K562 (cell line): ENCODE results near the gene VGLL2. TPM values are rescaled to one million over a fixed set of nuclear protein-coding genes. Genes with fewer than 3 reads are reported as not detected.

ENCODE experiments used
- ATAC-seq: fragments of 200-7000 bp; cut with Tn5 transposase; 3 replicates; pipeline ENCODE4 v1.9.1; 2020; ENCODE audit warnings: moderate library complexity
- BruUV-seq: library from RNA; stranded (reverse); fragments of 400-500 nt; replicated peaks from 2 replicates; lab custom pipeline; 2021; lab: Mats Ljungman, UMichigan
- CTCF ChIA-PET: fragments of 300-600 bp; formaldehyde crosslinking; extraction: SDS; loops from one replicate; lab custom pipeline; 2021; ENCODE audit warnings: low intra/inter-chr PET ratio; lab: Yijun Ruan, JAX
- POLR2A ChIA-PET: fragments of 300-600, 350-650 bp; sonication (Branson Sonifier 250); formaldehyde crosslinking; extraction: SDS; loops from one replicate; lab custom pipeline; 2021; ENCODE audit warnings: antibody characterized with exemption, inconsistent platforms; lab: Yijun Ruan, JAX
- DNase-seq, 4 experiments: peaks; one replicate each; pipeline versions ENCODE4 v3.0.0 to v3.0.0-alpha.2; 2011 to 2018; ENCODE audit warnings: low spot score in 3 of 4, mixed read lengths in 3 of 4; ENCODE audit errors: extremely low read depth in 1 of 4
- FAIRE-seq: peaks from 2 replicates; lab custom pipeline; 2011; peaks lifted over from hg19 to GRCh38; lab: Jason Lieb, UNC
- H2AFZ ChIP-seq: 2 replicates; pipeline ENCODE4 v1.6.0; 2011; ENCODE audit warnings: low read depth, low read length, control low read depth, inconsistent platforms
- H3K27ac ChIP-seq: fragments of 200-600 bp; 3 replicates; pipeline ENCODE4 v1.8.0; 2011; ENCODE audit warnings: low read depth, mild to moderate bottlenecking, control low read depth, inconsistent platforms, low read length, moderate library complexity, mixed read lengths; ENCODE audit errors: extremely low read depth
- H3K27me3 ChIP-seq, 2 experiments: fragments of 300-600 bp in 1 of 2; 2 replicates in 1 of 2; 3 replicates in 1 of 2; pipeline versions ENCODE4 v1.6.0 to v1.8.0; 2011; ENCODE audit warnings: inconsistent platforms in 2 of 2, low read length in 2 of 2, mild to moderate bottlenecking in 1 of 2, mixed read lengths in 1 of 2, moderate library complexity in 1 of 2; ENCODE audit not compliant: control insufficient read depth in 2 of 2, insufficient read depth in 2 of 2
- H3K36me3 ChIP-seq: fragments of 300-600 bp; 3 replicates; pipeline ENCODE4 v1.8.0; 2011; ENCODE audit warnings: mild to moderate bottlenecking, low read length, inconsistent platforms; ENCODE audit not compliant: control insufficient read depth, insufficient read depth
- H3K4me1 ChIP-seq, 2 experiments: fragments of 200-600 bp in 1 of 2; replicated peaks in 1 of 2; 2 replicates in 1 of 2; 3 replicates in 1 of 2; pipeline versions ENCODE4 v1.5.1 to v1.8.0; 2011; ENCODE audit warnings: inconsistent platforms in 2 of 2, low read length in 2 of 2, mild to moderate bottlenecking in 1 of 2, mixed read lengths in 1 of 2, moderate library complexity in 1 of 2; ENCODE audit not compliant: control insufficient read depth in 2 of 2, insufficient read depth in 2 of 2
- H3K4me2 ChIP-seq: 2 replicates; pipeline ENCODE4 v1.6.1; 2011; ENCODE audit warnings: low read length, control low read depth, inconsistent platforms, mixed read lengths; ENCODE audit not compliant: insufficient read depth
- H3K4me3 ChIP-seq: fragments of 200-600 bp; sonication (generic), shearing (Covaris generic); 2 replicates; pipeline ENCODE4 v1.5.1; 2016; ENCODE audit warnings: control low read depth, inconsistent platforms
- H3K79me2 ChIP-seq: fragments of 200-600 bp; 3 replicates; pipeline ENCODE4 v1.8.0; 2011; ENCODE audit warnings: low read length, inconsistent platforms; ENCODE audit not compliant: control insufficient read depth, insufficient read depth
- H3K9ac ChIP-seq, 2 experiments: 2 replicates each; pipeline versions ENCODE4 v1.6.0 to v1.6.1; 2011; ENCODE audit warnings: low read depth in 2 of 2, low read length in 2 of 2, control low read depth in 1 of 2, inconsistent platforms in 1 of 2, mild to moderate bottlenecking in 1 of 2, mixed read lengths in 1 of 2; ENCODE audit not compliant: insufficient read depth in 1 of 2
- H3K9me1 ChIP-seq: one replicate; pipeline ENCODE4 v1.6.0; 2011; ENCODE audit warnings: inconsistent platforms, mild to moderate bottlenecking, low read length, moderate library complexity; ENCODE audit not compliant: control insufficient read depth, insufficient read depth
- H3K9me3 ChIP-seq: replicated peaks from 2 replicates; pipeline ENCODE4 v1.5.1; 2011; ENCODE audit warnings: low read depth, low read length, inconsistent platforms; ENCODE audit not compliant: control insufficient read depth, insufficient read depth
- H4K20me1 ChIP-seq: replicated peaks from 2 replicates; pipeline ENCODE4 v1.6.1; 2011; ENCODE audit warnings: low read length, inconsistent platforms, mixed read lengths; ENCODE audit not compliant: control insufficient read depth, insufficient read depth
- CHAMP1 ChIP-seq: fragments of 450-650 bp; IDR thresholded peaks from 2 replicates; pipeline ENCODE4 v1.6.1; 2016; ENCODE audit warnings: mild to moderate bottlenecking
- ELF4 ChIP-seq: fragments of 450-650 bp; formaldehyde crosslinking; IDR thresholded peaks from 2 replicates; pipeline ENCODE4 v1.4.0; 2022; ENCODE audit warnings: missing genetic modification characterization
- KLF1 ChIP-seq: fragments of 450-650 bp; IDR thresholded peaks from 2 replicates; pipeline ENCODE4 v1.6.1; 2016; ENCODE audit warnings: missing genetic modification characterization, missing compliant biosample characterization
- ZNF239 ChIP-seq: fragments of 250-450 bp; sonication (Bioruptor Pico); IDR thresholded peaks from 2 replicates; pipeline ENCODE4 v1.4.0; 2020; ENCODE audit warnings: mild to moderate bottlenecking
- ZNF316 ChIP-seq: fragments of 450-650 bp; IDR thresholded peaks from 2 replicates; pipeline ENCODE4 v1.6.1; 2016
- ZNF398 ChIP-seq: fragments of 250-450 bp; sonication (Bioruptor Pico); IDR thresholded peaks from 2 replicates; pipeline ENCODE4 v1.8.0; 2021; ENCODE audit warnings: moderate library complexity, mild to moderate bottlenecking, inconsistent platforms
- WGBS: fragments of 100-300 bp; shearing (Covaris generic); methylation state at CpG from one replicate; pipeline ENCODE4 v1.1.6; 2016; ENCODE audit warnings: low coverage, mixed read lengths; ENCODE audit not compliant: insufficient coverage; ENCODE audit errors: missing lambda C conversion rate; 5-methylcytosine and 5-hydroxymethylcytosine counted together
- in situ Hi-C: fragments of 300-500 bp; cut with MboI; formaldehyde crosslinking; loops from 4 replicates; pipeline ENCODE4 v1.15.0; 2018; ENCODE audit warnings: inconsistent platforms, mixed read lengths
- intact Hi-C: fragments of 100-400 bp; cut with micrococcal nuclease; formaldehyde crosslinking; loops from 2 replicates; pipeline ENCODE4 v1.14.2; 2022
- polyA plus RNA-seq, 8 experiments: library from polyadenylated mRNA; depleted of rRNA in 4 of 8; stranded (reverse) in 5 of 8; unstranded in 3 of 8; fragments of >200 nt; fragmentation: Nextera tagmentation in 2 of 8; fragmentation: Illumina TruSeq in 1 of 8; extraction: Ambion mirVana in 2 of 8; extraction: Trizol in 1 of 8; gene quantifications; 2 replicates each; pipeline versions ENCODE4 v1.2.1 to v1.2.3, GENCODE V29; 2011 to 2014; ENCODE audit warnings: inconsistent platforms in 1 of 8, missing spikeins in 1 of 8
- total RNA-seq, 7 experiments: library from RNA; depleted of rRNA in 6 of 7; stranded (reverse); fragments of >200 nt in 6 of 7; fragmentation: Illumina TruSeq in 2 of 7; extraction: Trizol in 2 of 7; gene quantifications; 2 replicates each; pipeline versions ENCODE4 v1.2.1 to v1.2.3, GENCODE V29; 2011 to 2021; ENCODE audit warnings: low replicate concordance in 1 of 7

Gene VGLL2
- total and polyA plus RNA-seq, 9 of the 15 experiments (the other 6 are each of a cell fraction or from before 2014, with no cell fraction given): not detected

GRCh38 chr6:117309611-117310010 lies 44.3 kb downstream of the VGLL2 start:
- no peak overlapping the region for H3K9ac ChIP-seq
- no peak for TF ChIP-seq CHAMP1
- TF ChIP-seq ZNF239 (CRISPR knock-in tag): no peak
- no peak for TF ChIP-seq KLF1 (tag)
- no peaks in the 10 kb centered on the region for H3K79me2 ChIP-seq
- ChIA-PET CTCF (no interaction called here), POLR2A (no interaction called here)
- no peak overlapping the region for H2AFZ ChIP-seq
- DNase-seq (no peak), ATAC-seq (no peak), FAIRE-seq (no peak)
- H3K4me3 ChIP-seq: no peak overlapping the region
- no peaks in the 10 kb centered on the region for H3K4me1 ChIP-seq
- intact Hi-C loops: no loop called here
- no peaks in the 10 kb centered on the region for H3K27me3 ChIP-seq
- no peak overlapping the region for H3K4me2 ChIP-seq
- no peak overlapping the region for H3K27ac ChIP-seq
- H3K9me1 ChIP-seq: no peaks in the 10 kb centered on the region
- H3K36me3 ChIP-seq: no peaks in the 10 kb centered on the region
- BruUV-seq: no TSS peak
- in situ Hi-C loops: no loop called here
- no peaks in the 10 kb centered on the region for H3K9me3 ChIP-seq
- H4K20me1 ChIP-seq: no peaks in the 10 kb centered on the region

- Histone ChIP-seq H3K4me3 (no peak overlapping the region), H3K27ac (no peak overlapping the region), H3K4me2 (no peak overlapping the region), H3K36me3 (no peaks in the 10 kb centered on the region), H3K79me2 (no peaks in the 10 kb centered on the region), H3K9ac (no peak overlapping the region), H3K4me1 (no peaks in the 10 kb centered on the region), H3K27me3 (no peaks in the 10 kb centered on the region), H4K20me1 (no peaks in the 10 kb centered on the region), H3K9me1 (no peaks in the 10 kb centered on the region), H3K9me3 (no peaks in the 10 kb centered on the region), H2AFZ (no peak overlapping the region)
- ATAC-seq: no peak
- BruUV-seq: no TSS peak
- no peak for TF ChIP-seq ELF4 (CRISPR knock-in tag)
- peak; percentile 57; the same call in 1 of the 2 replicates for TF ChIP-seq ZNF316
- no peak for TF ChIP-seq ZNF398 (CRISPR knock-in tag)
- WGBS: 0% methylated on average over 3 of the region's 3 CpGs
- in situ Hi-C loops (no loop called here), intact Hi-C loops (no loop called here)
- ChIA-PET POLR2A (no interaction called here), CTCF (interaction anchor here (0.6 kb wide), 1 partner anchor 122 kb away, joined by 3 read pairs; no protein-coding TSS in a partner anchor)
- FAIRE-seq: no peak
- DNase-seq: no peak
These were observed 46.0 kb downstream of the VGLL2 start for GRCh38 chr6:117311310-117311709.
